ENCODE results near the gene CEP41. TPM values are rescaled to one million over a fixed set of nuclear protein-coding genes. Genes with fewer than 3 reads are reported as not detected.

CEP41 gene
- total and polyA plus RNA-seq, 2 donors (not counting 3 experiments of a cell fraction or from before 2014, with no cell fraction given), result 19.5 to 26.8 TPM

- H4K20me1 ChIP-seq (replicated peaks; ENCODE audit: control insufficient read depth, extremely low read depth, insufficient read depth, low read length), result no peaks in the 10 kb centered on the region
- no peak for FAIRE-seq
- CTCF ChIA-PET, result interaction anchor here (1.2 kb wide), 1 partner anchor 23 kb away, joined by 3 read pairs; no protein-coding TSS in a partner anchor
These were observed 60.6 kb downstream of the CEP41 start, which contains the start of gene CPA1 for GRCh38 chr7:130379921-130380860. Gene CPA1 (plus strand): TSS chr7:130380494. CDS start chr7:130380521, 27 bp downstream.

More at GRCh38 chr7:130379921-130380860, 60.6 kb downstream of the CEP41 start, which contains the start of gene CPA1:
- H3K36me3 ChIP-seq (ENCODE audit: control insufficient read depth in 2 of 2, extremely low read depth in 1 of 2, insufficient read depth in 2 of 2, low read length in 2 of 2), result no peaks in the 10 kb centered on the region
- no TSS peak for BruUV-seq (replicated peaks)
- POLR2A ChIA-PET, result no interaction called here
- dilution Hi-C loops (cut with MboI; ENCODE audit: extremely low pct_ligation_motif_present, low sequenced_read_pairs), result no loop called here
- H3K4me2 ChIP-seq (ENCODE audit: insufficient read depth, low read length), result no peak within 1 kb of the TSS
- no peaks in the 10 kb centered on the region for H3K9me1 ChIP-seq (replicated peaks; ENCODE audit: control insufficient read depth, extremely low read depth, insufficient read depth, low read length)
- no peak within 1 kb of the TSS for H3K27ac ChIP-seq (ENCODE audit: insufficient read depth, low read depth, low read length)
- no peak within 1 kb of the TSS for H3K9ac ChIP-seq (replicated peaks; ENCODE audit: extremely low read depth, insufficient read depth, low read length)
- no peak for TF ChIP-seq POLR2AphosphoS5 (IDR thresholded peaks at IDR 0.05; ENCODE audit: insufficient read depth, low read depth, low read length)
- no peak for TF ChIP-seq EZH2 (IDR thresholded peaks at IDR 0.05; ENCODE audit: borderline replicate concordance, low read depth, low read length, severe bottlenecking)
- no peak for TF ChIP-seq POLR2A (IDR thresholded peaks at IDR 0.05; ENCODE audit: low read depth, low read length)
- no peak for TF ChIP-seq MYC (IDR thresholded peaks at IDR 0.05; ENCODE audit: low read depth, low read length)
- TF ChIP-seq FOS (IDR thresholded peaks at IDR 0.05; ENCODE audit: borderline replicate concordance, insufficient read depth, low read length), result no peak
- no peak for TF ChIP-seq GATA2 (IDR thresholded peaks at IDR 0.05; ENCODE audit: insufficient read depth, insufficient read length, low read depth, low read length)
- TF ChIP-seq, protein P1, sequence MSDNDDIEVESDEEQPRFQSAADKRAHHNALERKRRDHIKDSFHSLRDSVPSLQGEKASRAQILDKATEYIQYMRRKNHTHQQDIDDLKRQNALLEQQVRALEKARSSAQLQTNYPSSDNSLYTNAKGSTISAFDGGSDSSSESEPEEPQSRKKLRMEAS (IDR thresholded peaks at IDR 0.05; ENCODE audit: insufficient read depth, insufficient read length), result no peak
- TF ChIP-seq JUN (IDR thresholded peaks at IDR 0.05; ENCODE audit: borderline replicate concordance, insufficient read depth, insufficient read length, low read depth), result no peak
- no peak for TF ChIP-seq CTCF (IDR thresholded peaks at IDR 0.05; ENCODE audit: extremely low read depth in 1 of 2, insufficient read depth in 1 of 2, low read depth in 1 of 2, low read length in 2 of 2)
- DNase-seq (ENCODE audit: low read depth, low spot score), result no peak
- H3K9me3 ChIP-seq (replicated peaks; ENCODE audit: control insufficient read depth, insufficient read depth, low read length), result no peaks in the 10 kb centered on the region
- no peak within 1 kb of the TSS for H2AFZ ChIP-seq (ENCODE audit: low read depth, low read length)
- no peaks in the 10 kb centered on the region for H3K4me1 ChIP-seq (ENCODE audit: control insufficient read depth, extremely low read depth, insufficient read depth, low read length)
- no peak within 1 kb of the TSS for H3K4me3 ChIP-seq (replicated peaks in 1 of 3; ENCODE audit: insufficient read depth in 1 of 3, low read depth in 1 of 3, low read length in 3 of 3)
- H3K79me2 ChIP-seq (ENCODE audit: control insufficient read depth, insufficient read depth, low read length), result no peaks in the 10 kb centered on the region
- intact Hi-C loops (cut with micrococcal nuclease), result no loop called here
- H3K27me3 ChIP-seq (ENCODE audit: control insufficient read depth in 2 of 2, insufficient read depth in 2 of 2, low read length in 2 of 2), result no peaks in the 10 kb centered on the region

Data from endothelial cell of umbilical vein (primary cell).